ENCODE results near the gene NR2F6. TPM values are rescaled to one million over a fixed set of nuclear protein-coding genes. Genes with fewer than 3 reads are reported as not detected.

Gene NR2F6
- 89.4 and 107 TPM in 2 replicates for total RNA-seq

- TF ChIP-seq, protein P1, sequence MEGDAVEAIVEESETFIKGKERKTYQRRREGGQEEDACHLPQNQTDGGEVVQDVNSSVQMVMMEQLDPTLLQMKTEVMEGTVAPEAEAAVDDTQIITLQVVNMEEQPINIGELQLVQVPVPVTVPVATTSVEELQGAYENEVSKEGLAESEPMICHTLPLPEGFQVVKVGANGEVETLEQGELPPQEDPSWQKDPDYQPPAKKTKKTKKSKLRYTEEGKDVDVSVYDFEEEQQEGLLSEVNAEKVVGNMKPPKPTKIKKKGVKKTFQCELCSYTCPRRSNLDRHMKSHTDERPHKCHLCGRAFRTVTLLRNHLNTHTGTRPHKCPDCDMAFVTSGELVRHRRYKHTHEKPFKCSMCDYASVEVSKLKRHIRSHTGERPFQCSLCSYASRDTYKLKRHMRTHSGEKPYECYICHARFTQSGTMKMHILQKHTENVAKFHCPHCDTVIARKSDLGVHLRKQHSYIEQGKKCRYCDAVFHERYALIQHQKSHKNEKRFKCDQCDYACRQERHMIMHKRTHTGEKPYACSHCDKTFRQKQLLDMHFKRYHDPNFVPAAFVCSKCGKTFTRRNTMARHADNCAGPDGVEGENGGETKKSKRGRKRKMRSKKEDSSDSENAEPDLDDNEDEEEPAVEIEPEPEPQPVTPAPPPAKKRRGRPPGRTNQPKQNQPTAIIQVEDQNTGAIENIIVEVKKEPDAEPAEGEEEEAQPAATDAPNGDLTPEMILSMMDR (IDR thresholded peaks at IDR 0.05; ENCODE audit: insufficient read depth, low read length, poor library complexity, severe bottlenecking): no peak
- Histone ChIP-seq H3K4me3 (ENCODE audit: low read depth, low read length) (peak within 1 kb of the TSS; percentile 95), H3K36me3 (ENCODE audit: control insufficient read depth, insufficient read depth, low read length) (no peaks in the 10 kb centered on the region), H3K27me3 (ENCODE audit: control insufficient read depth, insufficient read depth, low read length) (no peaks in the 10 kb centered on the region)
- DNase-seq (ENCODE audit: low read depth): no peak
These were observed at the start of gene NR2F6 for GRCh38 chr19:17245535-17245984. TSS of gene NR2F6 (minus strand) at chr19:17245919. CDS start at chr19:17245220, 699 bp downstream.

DNA sequence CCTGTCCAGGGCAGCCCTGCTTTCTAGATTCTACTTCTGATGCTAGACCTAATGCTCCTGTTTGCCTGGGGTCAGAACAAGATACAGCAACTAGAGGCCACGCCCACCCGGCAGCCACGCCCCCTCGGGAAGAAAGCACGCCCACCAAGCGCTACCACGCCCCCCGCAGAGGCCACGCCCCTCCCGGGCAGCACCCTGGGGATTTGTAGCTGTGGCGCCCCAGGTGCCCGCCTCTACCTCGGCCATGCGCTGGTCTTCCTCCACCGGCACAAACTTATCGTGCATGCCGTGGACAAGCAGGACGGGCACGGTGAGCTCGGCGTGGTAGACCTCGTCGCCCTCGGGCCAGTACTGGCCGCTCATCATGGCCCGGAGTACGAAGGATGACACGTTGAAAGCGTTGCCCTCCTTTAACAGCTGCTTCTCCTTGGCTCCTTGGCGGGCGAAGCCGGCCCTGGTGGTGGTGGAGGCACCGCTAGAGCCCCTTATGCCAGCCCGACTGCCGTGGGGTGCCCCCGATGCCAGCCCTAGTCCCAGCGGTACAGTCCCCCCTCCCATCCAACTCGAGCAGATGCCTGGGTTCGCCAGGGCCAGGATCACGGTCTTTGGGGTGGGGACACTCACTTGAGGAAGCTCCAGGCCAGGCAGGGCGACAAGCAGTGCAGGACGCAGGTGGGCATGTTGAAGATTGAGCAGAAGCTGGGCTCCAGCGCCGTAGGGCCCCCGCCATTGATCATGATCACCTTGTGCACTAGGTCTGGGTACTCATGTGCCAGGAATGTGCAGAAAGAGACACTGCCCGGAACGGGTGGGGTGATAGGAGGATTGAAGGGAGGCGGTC lies 48.6 kb upstream of the NR2F6 start:
- no peaks in the 10 kb centered on the region for H3K27me3 ChIP-seq (ENCODE audit: control insufficient read depth, insufficient read depth, low read length)
- TF ChIP-seq, protein P1 (IDR thresholded peaks at IDR 0.05; ENCODE audit: insufficient read depth, low read length, poor library complexity, severe bottlenecking): no peak
- H3K36me3 ChIP-seq (ENCODE audit: control insufficient read depth, insufficient read depth, low read length): peaks cover 2% of the 10 kb centered on the region
- DNase-seq (ENCODE audit: low read depth): no peak
- H3K4me3 ChIP-seq (ENCODE audit: low read depth, low read length): no peak overlapping the region

DNA sequence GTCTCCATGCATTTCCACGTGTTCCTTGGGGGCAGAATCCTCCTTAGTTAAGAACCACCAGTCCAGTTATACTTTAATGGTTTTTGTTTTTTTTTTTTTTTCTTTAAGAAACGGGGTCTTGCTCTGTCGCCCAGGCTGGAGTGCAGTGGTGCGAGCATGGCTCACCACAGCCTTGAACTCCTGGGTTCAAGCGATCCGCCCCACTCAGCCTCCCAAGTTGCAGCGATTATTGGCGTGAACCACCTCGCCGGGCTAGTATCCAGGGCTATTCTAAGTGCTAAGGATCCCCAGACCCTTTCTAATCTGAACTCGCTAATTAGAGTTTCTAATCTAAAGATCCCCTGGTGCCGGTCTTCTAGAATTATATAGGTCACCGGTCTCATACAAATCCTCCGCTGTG lies 47.9 kb upstream of the NR2F6 start:
- Histone ChIP-seq H3K36me3 (ENCODE audit: control insufficient read depth, insufficient read depth, low read length) (no peaks in the 10 kb centered on the region), H3K4me3 (ENCODE audit: low read depth, low read length) (no peak overlapping the region), H3K27me3 (ENCODE audit: control insufficient read depth, insufficient read depth, low read length) (no peaks in the 10 kb centered on the region)
- DNase-seq (ENCODE audit: low read depth): no peak
- TF ChIP-seq, protein P1 (IDR thresholded peaks at IDR 0.05; ENCODE audit: insufficient read depth, low read length, poor library complexity, severe bottlenecking): no peak

GRCh38 chr19:17292301-17293074 lies 46.8 kb upstream of the NR2F6 start:
- peak; percentile 56 for DNase-seq (ENCODE audit: low read depth)
- H3K36me3 ChIP-seq (ENCODE audit: control insufficient read depth, insufficient read depth, low read length): no peaks in the 10 kb centered on the region
- no peaks in the 10 kb centered on the region for H3K27me3 ChIP-seq (ENCODE audit: control insufficient read depth, insufficient read depth, low read length)
- H3K4me3 ChIP-seq (ENCODE audit: low read depth, low read length): peak overlapping the region; percentile 47
- TF ChIP-seq, protein P1 (IDR thresholded peaks at IDR 0.05; ENCODE audit: insufficient read depth, low read length, poor library complexity, severe bottlenecking): peak; percentile 71

GRCh38 chr19:17289489-17289888 lies 43.8 kb upstream of the NR2F6 start:
- Histone ChIP-seq H3K4me3 (ENCODE audit: low read depth, low read length) (no peak overlapping the region), H3K36me3 (ENCODE audit: control insufficient read depth, insufficient read depth, low read length) (no peaks in the 10 kb centered on the region), H3K27me3 (ENCODE audit: control insufficient read depth, insufficient read depth, low read length) (no peaks in the 10 kb centered on the region)
- DNase-seq (ENCODE audit: low read depth): peak; percentile 67
- TF ChIP-seq, protein P1 (IDR thresholded peaks at IDR 0.05; ENCODE audit: insufficient read depth, low read length, poor library complexity, severe bottlenecking): no peak

Data from kidney epithelial cell (primary cell).